ENCODE results near the gene C11orf86. TPM values are rescaled to one million over a fixed set of nuclear protein-coding genes. Genes with fewer than 3 reads are reported as not detected.

Gene C11orf86
- total RNA-seq, 2 experiments from 2014 or later = not detected

- ChIA-PET POLR2A (no interaction called here), CTCF (interaction anchor here (0.7 kb wide), 1 partner anchor 355 kb away, joined by 3 read pairs; no protein-coding TSS in a partner anchor)
- Mint-ChIP-seq H3K36me3 (ENCODE audit: low read depth) (no peaks in the 10 kb centered on the region), H3K9me3 (no peaks in the 10 kb centered on the region), H3K27me3 (no peaks in the 10 kb centered on the region), H3K4me1 (ENCODE audit: low read depth) (no peaks in the 10 kb centered on the region), H3K4me3 (no peak overlapping the region), H3K27ac (no peak overlapping the region)
- intact Hi-C loops (cut with micrococcal nuclease) = no loop called here
- TF ChIP-seq, protein P1, sequence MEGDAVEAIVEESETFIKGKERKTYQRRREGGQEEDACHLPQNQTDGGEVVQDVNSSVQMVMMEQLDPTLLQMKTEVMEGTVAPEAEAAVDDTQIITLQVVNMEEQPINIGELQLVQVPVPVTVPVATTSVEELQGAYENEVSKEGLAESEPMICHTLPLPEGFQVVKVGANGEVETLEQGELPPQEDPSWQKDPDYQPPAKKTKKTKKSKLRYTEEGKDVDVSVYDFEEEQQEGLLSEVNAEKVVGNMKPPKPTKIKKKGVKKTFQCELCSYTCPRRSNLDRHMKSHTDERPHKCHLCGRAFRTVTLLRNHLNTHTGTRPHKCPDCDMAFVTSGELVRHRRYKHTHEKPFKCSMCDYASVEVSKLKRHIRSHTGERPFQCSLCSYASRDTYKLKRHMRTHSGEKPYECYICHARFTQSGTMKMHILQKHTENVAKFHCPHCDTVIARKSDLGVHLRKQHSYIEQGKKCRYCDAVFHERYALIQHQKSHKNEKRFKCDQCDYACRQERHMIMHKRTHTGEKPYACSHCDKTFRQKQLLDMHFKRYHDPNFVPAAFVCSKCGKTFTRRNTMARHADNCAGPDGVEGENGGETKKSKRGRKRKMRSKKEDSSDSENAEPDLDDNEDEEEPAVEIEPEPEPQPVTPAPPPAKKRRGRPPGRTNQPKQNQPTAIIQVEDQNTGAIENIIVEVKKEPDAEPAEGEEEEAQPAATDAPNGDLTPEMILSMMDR (IDR thresholded peaks at IDR 0.05) = no peak
- peak; percentile 42 for ATAC-seq
- peak; percentile 49 for DNase-seq
Measured at GRCh38 chr11:66950112-66950535, 25.0 kb upstream of the C11orf86 start.

- CTCF ChIA-PET = no interaction called here
- no peak overlapping the region for H3K27ac Mint-ChIP-seq
- no peaks in the 10 kb centered on the region for H3K4me1 Mint-ChIP-seq (ENCODE audit: low read depth)
- intact Hi-C loops (cut with micrococcal nuclease) = no loop called here
- DNase-seq (no peak), ATAC-seq (no peak)
- no peak overlapping the region for H3K4me3 Mint-ChIP-seq
- POLR2A ChIA-PET = no interaction called here
- TF ChIP-seq, protein P1 (IDR thresholded peaks at IDR 0.05) = no peak
- no peaks in the 10 kb centered on the region for H3K9me3 Mint-ChIP-seq
- H3K36me3 Mint-ChIP-seq (ENCODE audit: low read depth) = no peaks in the 10 kb centered on the region
- H3K27me3 Mint-ChIP-seq = no peaks in the 10 kb centered on the region
Measured at GRCh38 chr11:66951135-66951534, 24.0 kb upstream of the C11orf86 start.

DNA sequence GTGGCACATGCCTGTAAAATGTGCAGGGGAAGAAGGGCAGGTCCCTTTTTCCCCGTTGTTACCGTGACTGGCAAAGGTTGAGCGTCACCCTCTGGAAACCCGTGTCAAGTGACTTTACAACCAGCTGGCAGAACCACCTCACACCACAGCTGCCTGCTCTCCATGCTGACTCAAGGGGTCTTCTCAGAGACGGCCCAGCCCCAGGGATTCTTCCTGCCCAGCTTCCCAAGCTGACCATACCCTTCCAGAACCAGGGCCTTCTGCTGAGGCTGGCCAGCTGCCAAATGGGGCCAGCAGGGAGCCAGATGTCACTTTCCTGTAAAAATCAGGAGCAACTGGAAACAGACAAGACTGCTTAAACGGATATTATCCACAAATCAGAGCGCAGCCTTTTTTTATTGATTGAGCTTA, 23.2 kb upstream of the C11orf86 start:
- peaks cover 4% of the 10 kb centered on the region for H3K4me1 Mint-ChIP-seq (ENCODE audit: low read depth)
- CTCF ChIA-PET = no interaction called here
- no peaks in the 10 kb centered on the region for H3K27me3 Mint-ChIP-seq
- ATAC-seq (no peak), DNase-seq (no peak)
- H3K27ac Mint-ChIP-seq = no peak overlapping the region
- H3K4me3 Mint-ChIP-seq = no peak overlapping the region
- no peaks in the 10 kb centered on the region for H3K9me3 Mint-ChIP-seq
- POLR2A ChIA-PET = no interaction called here
- intact Hi-C loops (cut with micrococcal nuclease) = no loop called here
- H3K36me3 Mint-ChIP-seq (ENCODE audit: low read depth) = no peaks in the 10 kb centered on the region
- TF ChIP-seq, protein P1 (IDR thresholded peaks at IDR 0.05) = no peak

DNA sequence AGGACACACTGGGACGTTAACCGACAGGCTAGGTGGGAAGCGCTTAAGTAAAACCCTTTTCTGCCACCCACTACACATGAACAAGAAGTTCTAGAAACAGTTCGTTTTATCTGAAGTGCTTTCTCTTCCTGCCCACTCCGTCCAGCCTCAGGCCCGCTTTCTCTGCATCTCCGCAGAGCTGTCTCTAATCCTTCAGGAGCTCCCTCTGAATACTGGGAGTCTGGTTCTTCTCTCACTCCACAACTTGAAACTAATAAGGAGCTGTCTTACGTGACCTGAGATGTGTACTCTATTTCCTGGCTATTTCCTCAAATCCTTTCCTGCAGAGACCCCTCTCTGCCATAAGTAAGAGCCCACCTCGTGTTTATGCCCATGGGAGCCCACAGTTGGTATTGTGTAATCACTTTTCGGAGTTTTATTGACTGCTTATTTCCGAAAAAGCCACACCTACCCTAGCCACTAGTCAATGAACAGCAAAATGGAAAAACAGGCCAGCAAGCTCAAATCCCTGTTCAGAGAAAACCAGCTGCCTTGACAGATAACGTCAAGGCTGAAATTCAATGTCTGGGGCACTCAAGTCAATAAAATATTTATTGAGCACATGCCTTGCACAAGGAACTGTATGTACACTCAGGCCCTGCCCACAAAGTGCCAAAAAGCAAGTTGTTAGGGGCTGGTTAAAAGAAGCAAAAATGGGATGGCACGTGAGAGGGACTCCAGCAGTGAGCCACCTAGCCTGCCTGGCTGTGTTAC, 21.8 kb upstream of the C11orf86 start:
- POLR2A ChIA-PET = no interaction called here
- Mint-ChIP-seq H3K27ac (no peak overlapping the region), H3K36me3 (ENCODE audit: low read depth) (no peaks in the 10 kb centered on the region), H3K9me3 (no peaks in the 10 kb centered on the region), H3K4me3 (no peak overlapping the region), H3K4me1 (ENCODE audit: low read depth) (peaks cover 9% of the 10 kb centered on the region), H3K27me3 (no peaks in the 10 kb centered on the region)
- TF ChIP-seq, protein P1 (IDR thresholded peaks at IDR 0.05) = no peak
- intact Hi-C loops (cut with micrococcal nuclease) = no loop called here
- no peak for ATAC-seq
- CTCF ChIA-PET = no interaction called here
- no peak for DNase-seq

DNA sequence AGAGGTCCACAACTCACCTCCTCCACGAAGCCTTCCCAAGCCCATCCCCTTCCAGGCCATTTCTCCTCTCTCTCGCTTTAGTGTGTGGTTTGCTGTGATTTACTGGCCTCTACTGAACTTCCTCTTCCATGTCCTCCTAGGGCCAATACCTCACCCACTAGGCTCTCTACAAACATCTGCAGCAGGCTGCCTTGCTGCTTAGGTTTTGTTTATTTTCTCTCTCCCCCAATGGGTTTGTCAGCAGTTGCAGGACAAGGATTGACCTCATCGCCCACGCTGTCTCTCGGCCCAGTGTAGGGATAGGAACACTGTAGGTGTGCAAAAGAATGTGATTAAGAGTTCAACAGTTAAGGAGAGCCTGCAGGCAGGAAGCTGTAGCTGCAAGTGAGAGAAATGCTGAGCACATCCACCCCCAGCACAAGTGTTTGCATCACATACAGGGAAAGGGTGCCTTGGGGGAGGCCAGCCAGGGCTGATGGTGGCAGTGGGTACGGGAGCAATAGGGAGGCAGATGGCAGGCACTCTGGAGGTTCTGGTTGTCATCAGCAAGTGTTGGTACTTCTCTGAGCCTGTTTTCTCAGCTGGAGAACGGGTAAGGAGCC, 18.3 kb upstream of the C11orf86 start:
- H3K4me3 Mint-ChIP-seq = peak overlapping the region; percentile 65
- ATAC-seq (no peak), DNase-seq (peak; percentile 19)
- H3K4me1 Mint-ChIP-seq (ENCODE audit: low read depth) = peaks cover 20% of the 10 kb centered on the region
- intact Hi-C loops (cut with micrococcal nuclease) = no loop called here
- H3K36me3 Mint-ChIP-seq (ENCODE audit: low read depth) = no peaks in the 10 kb centered on the region
- POLR2A ChIA-PET = interaction anchor here (1.2 kb wide), 1 partner anchor 9 kb away, joined by 3 read pairs; no protein-coding TSS in a partner anchor
- H3K9me3 Mint-ChIP-seq = no peaks in the 10 kb centered on the region
- peaks cover 1% of the 10 kb centered on the region for H3K27me3 Mint-ChIP-seq
- CTCF ChIA-PET = interaction anchor here (1.1 kb wide), 1 partner anchor 8 kb away, joined by 4 read pairs; no protein-coding TSS in a partner anchor
- no peak overlapping the region for H3K27ac Mint-ChIP-seq
- TF ChIP-seq, protein P1 (IDR thresholded peaks at IDR 0.05) = no peak
